Activated T-cell treated with anti-CD3 and anti-CD28 coated beads for 24 hours (primary cell): ENCODE results near the gene GALNS.
"Not testable (repeated sequence)": the region's sequence is repeated elsewhere in the genome, so short reads cannot be mapped to it uniquely, and the experiment has no call there.

Experiments used
- DNase-seq: peaks from one replicate; pipeline ENCODE4 v3.0.0-alpha.2; 2020; ENCODE audit warnings: low read depth

GALNS gene

GRCh38 chr16:88836791-88837190 lies 20.0 kb downstream of the GALNS start:
- DNase-seq: no peak

GRCh38 chr16:88835818-88836217 lies 20.9 kb downstream of the GALNS start:
- no peak for DNase-seq

GRCh38 chr16:88835383-88835782 lies 21.4 kb downstream of the GALNS start:
- no peak for DNase-seq

GRCh38 chr16:88834670-88835069 lies 22.1 kb downstream of the GALNS start:
- no peak for DNase-seq

- DNase-seq: no peak
Measured at GRCh38 chr16:88833086-88833485, 23.7 kb downstream of the GALNS start.

GRCh38 chr16:88831838-88832237 lies 24.9 kb downstream of the GALNS start:
- DNase-seq: no peak

GRCh38 chr16:88830783-88831182 lies 26.0 kb downstream of the GALNS start:
- DNase-seq: no peak

- no peak for DNase-seq
Measured at GRCh38 chr16:88830258-88830657, 26.5 kb downstream of the GALNS start.

- no peak for DNase-seq
Measured at GRCh38 chr16:88828711-88829110, 28.0 kb downstream of the GALNS start.

- no peak for DNase-seq
Measured at GRCh38 chr16:88827727-88828126, 29.0 kb downstream of the GALNS start.

- DNase-seq: no peak
Measured at GRCh38 chr16:88826070-88826840, 30.5 kb downstream of the GALNS start.

- no peak for DNase-seq
Measured at GRCh38 chr16:88825146-88825545, 31.6 kb downstream of the GALNS start.

- DNase-seq: no peak
Measured at GRCh38 chr16:88824256-88825077, 32.3 kb downstream of the GALNS start.

GRCh38 chr16:88823646-88824045 lies 33.1 kb downstream of the GALNS start:
- DNase-seq: not testable (repeated sequence)

GRCh38 chr16:88822281-88823040 lies 34.3 kb downstream of the GALNS start:
- no peak for DNase-seq

- DNase-seq: no peak
Measured at GRCh38 chr16:88821168-88821850, 35.4 kb downstream of the GALNS start.

- DNase-seq: no peak
Measured at GRCh38 chr16:88820385-88821025, 36.2 kb downstream of the GALNS start.

- DNase-seq: no peak
Measured at GRCh38 chr16:88819126-88819525, 37.6 kb downstream of the GALNS start.

GRCh38 chr16:88818575-88818874 lies 38.2 kb downstream of the GALNS start:
- no peak for DNase-seq

GRCh38 chr16:88817785-88818574 lies 38.8 kb downstream of the GALNS start:
- no peak for DNase-seq
